ENCODE data around the gene HEPHL1. TPM values are rescaled to one million over a fixed set of nuclear protein-coding genes. Genes with fewer than 3 reads are reported as not detected.

HEPHL1 gene
- total RNA-seq, 1 donor from 2014 or later: 0.96 TPM

DNA sequence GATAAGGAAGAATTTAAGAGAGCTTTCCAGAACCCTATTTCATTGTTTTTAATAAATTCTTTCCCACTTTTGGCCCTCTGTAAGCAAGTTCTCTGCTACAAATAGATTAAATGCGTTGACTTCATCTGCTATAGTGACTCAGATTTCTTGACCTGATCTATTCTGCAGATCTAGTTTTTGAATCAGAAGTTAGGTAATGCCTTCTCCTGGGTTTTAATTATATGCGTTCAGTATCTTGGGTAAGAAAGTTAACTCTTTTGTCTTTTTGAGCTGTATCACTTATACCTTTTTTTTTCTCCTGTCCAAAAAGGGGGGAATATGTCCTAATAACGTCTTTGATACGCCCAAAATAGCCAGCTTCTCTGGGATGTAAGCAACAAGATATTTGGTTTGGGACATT lies 2.4 kb upstream of the HEPHL1 start:
- no peak for DNase-seq (ENCODE audit: low spot score)

DNA sequence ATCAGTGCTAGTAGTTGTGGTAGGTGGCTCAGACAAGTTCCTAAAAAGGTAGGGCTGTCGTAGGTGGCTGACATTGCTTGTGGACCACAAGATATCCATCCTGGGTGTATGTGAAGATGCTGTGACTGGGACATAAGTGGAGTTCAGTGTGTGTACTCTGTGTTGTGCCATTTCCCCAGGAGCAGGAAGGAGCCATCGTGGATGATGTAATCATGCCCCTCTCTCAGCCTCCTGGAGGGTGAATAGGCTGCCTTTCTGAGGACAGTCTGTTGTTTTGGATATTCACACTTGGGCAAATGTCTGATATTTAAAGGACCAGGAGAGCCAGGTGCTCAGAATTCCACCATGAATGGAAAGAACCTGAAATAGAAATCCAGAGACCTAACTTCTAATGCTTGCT lies 2.7 kb downstream of the HEPHL1 start:
- no peak for DNase-seq (ENCODE audit: low spot score)

DNA sequence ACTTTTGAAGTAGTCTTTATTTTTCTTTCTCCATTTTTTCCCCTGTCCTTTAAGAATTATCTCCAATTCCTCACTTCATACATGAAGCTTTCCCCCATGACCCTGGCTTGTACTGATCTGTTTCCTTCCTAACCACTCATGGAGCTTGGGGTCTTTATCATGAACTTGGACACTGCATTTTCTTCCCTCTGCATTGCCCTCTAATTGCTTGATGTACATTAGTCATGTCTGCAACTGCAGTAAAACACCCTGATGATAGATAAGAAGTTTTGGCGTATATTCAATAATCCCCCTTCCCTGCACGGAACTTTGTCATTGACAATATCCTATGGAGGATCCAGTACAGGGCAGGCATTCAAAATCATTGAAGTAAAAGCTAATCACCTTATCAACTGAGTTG lies 3.4 kb downstream of the HEPHL1 start:
- DNase-seq (ENCODE audit: low spot score): no peak

DNA sequence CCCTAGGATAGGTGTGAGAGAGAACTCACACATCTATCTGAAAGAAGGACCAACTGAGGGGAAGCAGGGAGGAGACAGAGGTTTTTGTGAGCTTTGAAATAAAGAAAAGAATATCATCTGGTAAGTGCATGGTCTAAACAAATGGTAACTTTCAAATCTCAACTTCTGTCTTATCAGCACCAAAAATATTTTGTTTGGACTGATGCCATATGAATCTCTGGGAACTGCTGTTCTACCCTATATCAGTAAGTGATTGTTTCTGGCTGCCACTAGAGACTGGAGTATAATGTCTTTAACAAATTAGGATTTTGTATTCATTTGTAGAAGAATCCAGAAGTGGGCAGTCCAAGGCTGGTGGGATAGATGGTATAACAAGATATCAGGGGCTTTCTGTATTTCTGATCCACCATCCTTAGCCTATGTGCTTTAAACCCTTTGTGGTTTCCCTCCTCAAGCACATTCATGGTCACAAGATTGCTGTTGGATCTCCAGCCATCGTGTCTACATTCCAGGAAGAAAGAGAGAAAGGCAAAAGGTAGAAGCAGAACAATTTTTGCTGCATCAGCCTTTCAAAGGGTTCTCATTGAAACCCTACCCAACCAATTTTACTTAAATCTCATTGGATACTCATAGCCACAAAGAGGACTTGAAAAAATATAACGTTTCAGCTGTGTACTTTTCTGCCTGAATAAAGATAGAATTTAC lies 4.7 kb downstream of the HEPHL1 start:
- DNase-seq (ENCODE audit: low spot score): no peak

DNA sequence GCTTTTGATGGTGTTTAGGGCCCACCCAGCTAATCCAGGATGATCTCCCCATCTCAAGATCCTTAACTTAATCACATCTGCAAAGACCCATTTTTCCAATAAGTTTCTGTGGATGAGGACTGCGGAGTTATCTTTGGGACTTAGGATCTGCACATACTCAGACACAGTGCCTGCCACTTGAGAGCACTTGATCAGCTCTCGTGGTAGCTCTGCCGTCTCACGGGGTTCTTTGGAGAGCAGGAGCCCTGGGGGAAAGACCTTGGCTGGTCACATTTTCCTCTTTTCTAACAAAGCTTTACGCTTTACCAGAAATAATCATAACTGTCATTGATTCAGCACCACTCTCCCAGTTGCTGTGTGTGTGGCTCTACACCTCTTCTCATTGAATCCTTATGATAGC lies 6.1 kb downstream of the HEPHL1 start:
- DNase-seq (ENCODE audit: low spot score): no peak

DNA sequence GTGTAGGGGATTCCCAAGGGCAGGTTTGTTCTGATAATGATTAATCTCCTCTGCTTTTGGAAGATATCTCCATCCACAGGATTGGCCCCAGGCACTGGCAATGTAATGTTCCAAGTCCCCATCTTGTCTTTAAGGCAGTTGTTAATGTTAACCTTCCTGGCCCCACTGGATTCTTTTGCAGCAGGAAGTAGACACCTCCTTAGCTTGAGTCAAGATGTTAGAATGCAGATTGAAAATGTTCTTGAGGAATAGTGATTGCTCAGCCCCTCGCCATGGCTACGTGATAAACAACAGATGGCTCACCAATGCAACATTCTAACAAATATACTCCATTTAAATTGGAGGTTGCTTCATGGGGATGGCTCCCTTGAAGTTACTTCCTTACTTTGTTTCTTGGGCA lies 7.3 kb downstream of the HEPHL1 start:
- DNase-seq (ENCODE audit: low spot score): no peak

DNA sequence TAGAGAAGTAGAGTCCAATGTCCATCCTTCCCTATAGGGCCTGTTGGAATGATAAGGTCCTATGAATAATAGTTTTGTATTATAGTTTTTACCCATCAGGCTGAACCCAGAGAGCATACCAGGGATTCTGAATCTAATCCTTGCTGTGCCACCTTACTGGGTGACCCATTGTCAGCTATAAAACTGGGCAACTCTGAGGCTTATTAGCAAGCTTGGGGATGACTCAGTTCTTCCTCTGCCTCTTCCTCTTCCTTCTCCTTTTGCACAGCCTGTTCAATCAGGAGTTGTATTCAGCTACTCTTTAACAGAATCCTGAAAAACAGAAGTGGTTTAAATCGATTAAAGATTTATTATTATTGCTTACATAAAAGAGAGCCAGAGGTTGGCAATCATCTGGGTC lies 8.9 kb downstream of the HEPHL1 start:
- no peak for DNase-seq (ENCODE audit: low spot score)

DNA sequence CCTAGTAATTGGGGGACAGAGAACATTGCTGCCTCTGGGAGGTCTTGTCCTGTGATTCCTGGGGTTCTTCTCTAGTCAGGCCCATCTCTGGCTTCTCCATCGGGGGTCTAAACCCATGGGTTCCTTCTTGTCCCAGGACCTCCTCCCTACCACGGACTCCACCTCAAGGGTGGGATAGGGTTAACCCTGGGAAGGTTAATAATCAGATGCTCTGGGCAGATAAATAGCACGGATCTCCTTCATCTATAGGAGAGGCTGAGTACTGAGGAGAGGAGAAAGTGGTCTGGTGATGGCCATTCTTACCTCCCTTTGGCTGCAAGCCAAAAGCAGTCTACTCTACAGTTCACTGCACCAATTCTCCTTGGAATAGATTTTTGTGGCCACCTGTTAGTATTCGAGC lies 10.5 kb downstream of the HEPHL1 start:
- no peak for DNase-seq (ENCODE audit: low spot score)

DNA sequence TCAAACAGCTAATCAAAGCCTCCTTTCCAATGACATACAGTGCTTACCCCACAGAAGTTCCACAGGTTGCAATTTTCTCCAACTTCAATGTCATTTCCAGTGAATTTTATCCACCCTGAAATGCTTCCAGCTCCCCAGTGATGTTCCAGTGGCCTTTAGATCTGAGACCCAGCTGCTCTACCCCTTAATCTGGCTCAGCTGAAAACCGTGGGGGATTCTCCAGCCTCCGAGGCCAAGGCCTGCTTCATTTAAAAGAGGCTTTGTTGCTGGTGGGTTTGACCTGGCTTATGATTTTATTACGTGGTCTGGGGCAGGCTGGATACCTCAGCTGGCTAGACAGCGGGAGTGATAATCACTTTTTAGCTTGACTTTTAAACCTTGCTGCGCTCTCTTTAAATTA lies 10.9 kb downstream of the HEPHL1 start:
- peak; percentile 30 for DNase-seq (ENCODE audit: low spot score)

DNA sequence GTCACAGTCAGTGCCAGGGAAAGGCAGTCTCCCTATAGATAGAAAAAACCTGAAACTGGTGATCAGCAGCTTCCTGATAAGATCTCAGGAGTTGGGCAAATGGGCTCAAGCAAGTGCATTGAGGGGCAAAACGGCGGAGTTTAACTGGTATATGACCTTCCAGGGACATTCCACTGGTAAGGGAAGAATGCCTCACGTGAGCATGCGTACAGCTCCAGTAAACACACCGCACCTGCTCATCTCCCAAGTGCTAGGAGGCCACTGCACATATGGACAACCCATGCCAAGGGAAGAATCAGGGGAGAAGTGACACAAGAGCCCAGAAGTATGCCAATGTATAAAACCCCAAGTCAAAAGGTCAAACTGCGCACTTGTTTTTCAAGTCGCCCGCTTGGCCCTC lies 11.6 kb downstream of the HEPHL1 start:
- no peak for DNase-seq (ENCODE audit: low spot score)

DNA sequence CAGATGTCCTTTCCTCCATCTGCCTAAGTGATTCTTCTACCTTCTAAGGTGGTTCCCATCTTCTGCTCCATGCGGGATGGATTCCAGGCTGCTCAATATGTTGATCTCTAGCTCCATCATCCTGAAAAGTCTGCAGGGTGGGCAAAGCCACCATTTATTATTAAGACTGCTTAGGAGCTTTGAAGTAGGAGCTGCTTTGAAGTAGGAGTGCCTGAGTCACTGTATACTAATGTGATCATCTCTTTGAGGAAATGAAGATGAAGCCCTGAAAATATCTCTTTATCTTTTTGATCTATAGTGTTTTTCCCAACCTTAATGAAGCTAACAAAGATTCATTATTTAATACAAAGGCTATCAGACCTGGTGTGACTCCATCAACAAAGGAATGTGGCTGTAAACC lies 13.1 kb downstream of the HEPHL1 start:
- DNase-seq (ENCODE audit: low spot score): no peak

DNA sequence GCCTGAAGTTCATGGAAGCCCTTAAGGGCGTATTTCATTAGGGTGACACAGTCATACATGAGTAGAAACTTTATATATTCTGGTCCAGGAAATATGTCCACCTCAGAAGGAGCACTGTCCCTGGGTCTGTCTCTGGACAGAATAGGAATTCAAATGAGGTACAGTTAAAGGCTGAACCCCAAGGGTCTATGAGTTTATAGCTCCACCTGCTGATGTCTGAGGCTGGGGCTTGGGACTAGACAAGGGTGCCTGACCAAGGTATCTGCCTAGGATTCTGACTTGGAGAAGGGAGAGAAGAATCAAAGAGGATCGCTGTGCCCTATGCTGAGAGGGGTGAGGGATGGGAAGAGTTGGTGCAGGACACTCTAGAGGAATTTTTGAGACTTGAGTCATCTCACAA lies 14.9 kb downstream of the HEPHL1 start:
- DNase-seq (ENCODE audit: low spot score): no peak

DNA sequence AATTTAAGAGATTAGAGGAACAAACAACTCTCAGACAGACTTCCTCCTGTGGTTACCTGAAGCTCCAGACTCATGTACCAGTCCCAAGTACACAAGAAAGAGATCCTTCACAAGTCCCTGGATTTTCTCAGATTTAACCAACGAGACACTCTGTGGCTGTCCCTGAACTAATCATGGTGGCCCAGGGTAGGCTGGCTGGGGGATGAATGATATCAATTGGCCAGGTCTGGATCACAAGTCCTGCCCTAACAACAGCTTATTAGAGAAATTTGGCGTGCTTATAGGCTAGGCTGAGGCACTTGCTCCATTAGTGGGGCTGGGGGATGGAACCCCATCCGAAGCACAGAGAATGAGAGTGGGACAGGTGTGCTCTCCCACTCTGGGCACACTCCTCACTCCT lies 22.1 kb downstream of the HEPHL1 start:
- DNase-seq (ENCODE audit: low spot score): no peak

DNA sequence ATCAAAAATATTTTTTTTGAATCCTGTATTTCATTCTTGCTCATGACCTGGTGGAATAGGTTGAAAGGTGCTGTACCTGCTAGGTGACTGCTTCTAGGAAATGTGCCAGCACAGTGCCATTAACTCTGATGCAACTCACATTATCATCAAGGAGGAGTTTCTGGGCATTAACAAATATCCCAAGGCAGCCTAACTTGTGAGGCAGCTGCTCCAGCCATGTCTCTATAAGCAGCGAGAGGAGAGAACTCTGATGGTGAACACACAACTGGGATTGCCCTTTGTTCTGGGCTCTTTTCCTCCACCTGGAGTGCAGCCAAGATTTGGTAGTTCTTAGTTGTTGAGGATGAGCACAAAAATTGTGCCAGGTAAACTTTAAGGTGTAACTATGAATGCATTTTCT lies 25.6 kb downstream of the HEPHL1 start:
- DNase-seq (ENCODE audit: low spot score): no peak

DNA sequence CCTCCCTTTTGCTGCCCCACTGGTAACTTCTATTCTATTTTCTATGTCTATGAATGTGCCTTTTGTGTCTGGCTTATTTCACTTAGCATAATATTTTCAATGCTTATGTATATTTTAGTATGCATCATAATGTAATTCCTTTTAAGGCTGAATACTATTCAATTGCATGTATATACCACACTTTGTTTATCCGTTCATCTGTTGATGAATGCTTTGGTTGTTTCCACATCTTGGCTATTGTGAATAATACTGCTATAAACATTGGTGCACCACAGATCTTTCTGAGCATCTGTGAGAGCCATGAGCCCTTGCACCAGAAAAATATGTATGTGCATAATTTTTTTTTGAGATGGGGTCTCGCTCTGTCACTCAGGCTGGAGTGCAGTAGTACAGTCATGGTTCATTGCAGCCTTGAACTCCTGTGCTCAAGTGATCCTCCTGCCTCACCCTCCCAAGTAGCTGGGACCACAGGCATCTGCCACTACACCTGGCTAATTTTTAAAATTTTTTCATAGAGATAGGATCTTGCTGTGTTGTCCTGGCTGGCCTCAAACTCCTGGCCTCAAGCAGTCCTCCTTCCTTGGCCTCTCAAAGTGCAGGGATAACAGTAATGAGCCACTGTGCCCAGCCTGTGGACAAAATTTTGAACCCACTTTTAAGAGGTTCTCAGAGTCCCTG lies 27.0 kb downstream of the HEPHL1 start:
- DNase-seq (ENCODE audit: low spot score): no peak

DNA sequence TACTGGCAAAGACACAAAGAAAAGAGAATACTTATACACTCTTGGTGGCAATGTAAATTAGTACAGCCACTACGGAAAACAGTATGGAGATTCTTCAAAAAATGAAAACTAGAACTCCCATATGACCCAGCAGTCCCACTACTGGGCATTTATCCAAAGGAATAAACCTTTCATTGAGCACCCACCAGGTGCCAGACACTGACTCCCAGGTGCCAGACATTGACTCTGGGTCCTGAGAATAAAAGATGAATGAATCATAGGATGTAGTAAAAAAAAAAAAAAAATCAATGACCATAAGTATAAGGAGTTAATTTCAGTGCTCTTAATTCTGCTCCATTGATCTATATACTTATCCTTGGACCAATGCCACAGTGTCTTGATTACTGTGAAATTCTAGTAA lies 28.2 kb downstream of the HEPHL1 start:
- DNase-seq (ENCODE audit: low spot score): no peak

DNA sequence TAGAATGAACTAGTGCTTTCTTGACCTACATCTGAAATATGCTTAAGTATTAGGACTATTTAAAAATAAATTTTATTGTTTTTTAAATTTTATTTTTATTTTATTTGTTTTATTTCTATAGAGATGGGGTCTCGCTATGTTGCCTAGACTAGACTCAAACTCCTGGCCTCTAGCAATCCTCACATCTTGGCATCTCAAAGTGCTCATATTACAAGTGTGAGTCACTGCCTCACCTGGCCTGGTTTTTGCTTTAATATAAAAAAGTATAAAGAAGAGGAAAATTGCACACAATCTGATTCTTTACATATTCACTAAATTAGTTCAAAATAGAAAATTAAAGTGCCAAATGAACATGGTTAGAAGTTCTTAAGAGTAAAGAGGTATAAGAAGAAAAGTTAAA lies 37.5 kb downstream of the HEPHL1 start:
- no peak for DNase-seq (ENCODE audit: low spot score)

DNA sequence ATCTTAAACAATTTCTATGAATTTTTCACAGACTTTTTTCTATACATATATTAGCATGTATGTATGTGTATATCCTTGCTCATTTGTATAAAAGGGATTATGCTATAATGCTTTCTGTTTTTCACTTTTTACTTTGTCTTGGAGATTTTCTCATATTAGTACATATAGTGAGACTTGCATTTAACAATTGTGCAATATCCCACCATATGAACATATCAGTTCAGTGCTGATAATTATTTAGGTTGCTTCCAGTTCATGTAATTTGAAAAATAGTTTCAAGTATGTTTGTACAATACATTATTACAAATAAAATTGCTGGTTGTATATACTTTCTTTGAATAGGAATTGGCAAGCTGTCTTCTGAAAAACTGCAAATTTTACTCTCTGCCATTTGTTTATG lies 37.9 kb downstream of the HEPHL1 start:
- DNase-seq (ENCODE audit: low spot score): no peak

DNA sequence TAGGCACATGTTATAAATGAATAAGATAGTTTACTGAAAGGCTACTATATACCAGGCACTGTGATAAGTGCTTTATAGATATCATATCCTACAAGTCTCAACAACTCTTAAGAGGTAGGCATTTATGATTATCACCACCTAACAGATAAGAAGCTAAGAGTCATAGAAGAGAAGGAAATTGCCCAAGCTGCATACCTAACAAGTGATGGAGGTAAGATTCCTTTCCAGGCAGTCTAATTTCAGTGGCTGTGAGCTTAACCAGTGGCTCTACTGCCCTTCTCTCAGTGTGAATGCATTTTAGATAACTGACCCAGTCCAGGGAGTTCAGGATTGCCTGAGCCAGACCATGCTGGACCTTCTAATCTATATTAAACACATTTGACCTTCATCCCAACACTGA lies 39.2 kb downstream of the HEPHL1 start:
- DNase-seq (ENCODE audit: low spot score): peak; percentile 1

DNA sequence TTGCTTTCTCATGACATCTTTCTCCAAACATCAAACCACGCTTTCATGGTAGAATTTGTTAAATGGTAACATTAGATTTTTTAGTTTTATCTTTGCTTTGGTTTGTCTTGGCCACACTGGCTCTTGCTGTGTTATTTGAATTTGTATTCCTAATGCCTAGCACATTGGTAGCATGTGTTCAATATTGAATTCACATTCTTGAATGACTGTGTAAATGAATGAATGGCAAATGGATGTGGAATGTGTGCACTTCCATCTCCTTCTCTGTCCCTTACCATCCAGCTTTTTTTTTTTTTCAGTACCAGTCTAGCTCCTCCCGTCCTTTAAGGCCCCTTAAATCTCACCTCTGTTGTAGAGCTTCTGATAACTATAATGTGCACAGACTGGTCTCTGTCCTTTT lies 41.2 kb downstream of the HEPHL1 start:
- no peak for DNase-seq (ENCODE audit: low spot score)

DNA sequence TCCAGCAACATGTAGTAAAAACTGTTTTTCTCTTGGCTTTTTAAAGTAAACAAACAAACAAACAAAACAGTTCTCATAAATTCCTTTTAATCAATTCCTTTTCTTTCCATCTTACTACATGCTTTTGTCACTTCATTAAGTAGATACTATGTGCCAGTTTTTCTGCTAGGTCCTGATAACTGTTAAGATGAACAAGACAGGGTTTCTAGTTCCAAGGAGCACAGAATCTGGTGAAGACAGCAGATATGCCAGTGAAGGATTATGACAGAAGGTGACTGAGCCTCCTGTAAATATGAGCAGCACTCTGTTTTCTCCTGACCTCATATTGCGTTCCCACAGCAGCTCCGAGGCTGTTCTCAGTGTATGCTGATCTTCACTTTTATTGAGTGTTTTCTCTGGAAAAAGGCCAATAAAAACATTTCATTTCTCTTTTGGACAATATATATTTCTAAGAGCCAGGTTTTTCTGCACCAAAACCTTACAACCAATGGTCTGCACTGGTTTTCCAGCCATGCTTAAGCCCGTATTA lies 45.8 kb downstream of the HEPHL1 start:
- peak; percentile 2 for DNase-seq (ENCODE audit: low spot score)

DNA sequence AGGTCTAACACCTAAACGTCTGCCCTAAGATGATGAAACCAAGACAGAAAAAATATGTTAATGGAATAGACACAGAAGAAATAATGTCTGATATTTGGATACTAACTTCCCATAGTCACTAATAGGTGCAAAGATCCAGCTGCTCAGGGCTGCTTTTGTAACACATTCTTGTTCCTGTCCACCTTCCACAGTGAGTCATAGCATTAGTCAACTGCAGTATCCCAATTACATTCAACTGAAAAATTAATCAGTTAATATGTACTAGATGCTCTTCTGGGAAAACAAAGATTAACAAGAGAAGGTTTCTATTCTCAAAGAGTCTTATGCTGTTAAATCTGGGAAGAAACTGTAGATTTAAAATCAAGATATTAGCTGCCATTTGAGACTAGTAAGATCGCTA lies 47.6 kb downstream of the HEPHL1 start:
- no peak for DNase-seq (ENCODE audit: low spot score)

DNA sequence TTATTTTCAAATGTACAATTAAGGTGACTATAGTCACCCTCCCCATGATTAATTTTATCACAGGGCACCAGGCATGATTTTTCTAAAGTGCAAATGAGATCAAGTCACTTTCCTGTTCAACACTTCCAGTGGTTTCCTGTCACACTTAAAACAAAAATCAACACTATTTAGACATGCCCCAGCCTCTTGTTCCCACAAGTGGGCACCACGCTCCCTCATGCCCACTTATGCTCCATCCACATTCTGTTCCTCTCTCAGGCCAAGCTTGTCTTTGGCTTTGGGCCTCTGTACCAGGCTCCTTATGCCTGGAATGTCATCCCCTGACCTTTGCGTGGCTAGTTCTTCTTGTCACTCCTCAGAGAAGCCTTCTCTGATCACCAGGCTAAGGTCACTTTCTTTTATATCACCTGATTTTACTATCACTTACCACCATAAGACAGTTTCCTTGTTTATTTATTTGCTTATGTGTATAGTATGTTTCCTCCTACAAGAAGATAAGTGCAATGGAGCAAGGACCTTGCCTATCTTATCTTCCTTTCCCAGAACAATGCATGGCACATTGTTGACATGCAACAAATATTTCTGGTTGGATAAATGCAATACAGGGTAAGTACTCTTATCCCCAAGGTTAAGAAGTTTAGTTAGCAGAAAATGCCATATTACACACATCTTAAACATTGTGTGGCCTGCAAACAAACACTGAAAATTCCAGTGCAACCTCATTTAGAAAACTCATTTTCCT lies 56.6 kb downstream of the HEPHL1 start:
- no peak for DNase-seq (ENCODE audit: low spot score)

Measured in umbilical cord (tissue), 2 donors.